OCI-LY1 (cell line): ENCODE results near the gene SCAMP3.

Experiments
- EZH2 ChIP-seq: fragments of 200-600 bp; sonication (generic), shearing (Covaris generic); IDR thresholded peaks from 2 replicates; pipeline ENCODE4 v1.8.0; 2017; ENCODE audit warnings: borderline replicate concordance, mixed run types, mild to moderate bottlenecking, antibody characterized with exemption, low read length, moderate library complexity, mixed read lengths
- TF ChIP-seq, protein P1 (sequence below): fragments of 200-600 bp; sonication (generic), shearing (Covaris generic); IDR thresholded peaks from 2 replicates; pipeline ENCODE4 v1.5.1; 2017; ENCODE audit warnings: mild to moderate bottlenecking, antibody characterized with exemption, low read length, moderate library complexity, mixed read lengths

DNA sequence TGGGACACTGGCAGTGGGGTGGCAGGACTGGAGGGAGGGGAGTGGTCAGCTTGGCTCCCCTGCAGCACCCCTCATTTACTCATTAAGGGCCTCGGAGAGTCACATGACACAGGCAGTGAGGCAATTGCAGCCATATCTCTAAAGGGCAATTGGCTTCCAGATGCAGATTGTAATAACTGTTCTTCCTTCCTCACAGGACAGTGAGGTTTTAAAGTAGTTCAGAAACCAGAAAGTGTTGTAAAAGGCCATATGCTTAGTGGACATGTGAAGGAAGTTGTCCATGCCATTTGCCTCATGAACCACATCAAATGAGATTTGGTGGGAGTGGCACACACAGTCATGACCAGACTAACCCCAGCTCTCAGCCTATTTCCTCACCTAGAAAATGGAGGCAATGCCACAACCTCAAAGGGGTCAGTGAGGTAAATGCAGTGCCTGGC, 42.5 kb downstream of the SCAMP3 start:
- TF ChIP-seq, protein P1, sequence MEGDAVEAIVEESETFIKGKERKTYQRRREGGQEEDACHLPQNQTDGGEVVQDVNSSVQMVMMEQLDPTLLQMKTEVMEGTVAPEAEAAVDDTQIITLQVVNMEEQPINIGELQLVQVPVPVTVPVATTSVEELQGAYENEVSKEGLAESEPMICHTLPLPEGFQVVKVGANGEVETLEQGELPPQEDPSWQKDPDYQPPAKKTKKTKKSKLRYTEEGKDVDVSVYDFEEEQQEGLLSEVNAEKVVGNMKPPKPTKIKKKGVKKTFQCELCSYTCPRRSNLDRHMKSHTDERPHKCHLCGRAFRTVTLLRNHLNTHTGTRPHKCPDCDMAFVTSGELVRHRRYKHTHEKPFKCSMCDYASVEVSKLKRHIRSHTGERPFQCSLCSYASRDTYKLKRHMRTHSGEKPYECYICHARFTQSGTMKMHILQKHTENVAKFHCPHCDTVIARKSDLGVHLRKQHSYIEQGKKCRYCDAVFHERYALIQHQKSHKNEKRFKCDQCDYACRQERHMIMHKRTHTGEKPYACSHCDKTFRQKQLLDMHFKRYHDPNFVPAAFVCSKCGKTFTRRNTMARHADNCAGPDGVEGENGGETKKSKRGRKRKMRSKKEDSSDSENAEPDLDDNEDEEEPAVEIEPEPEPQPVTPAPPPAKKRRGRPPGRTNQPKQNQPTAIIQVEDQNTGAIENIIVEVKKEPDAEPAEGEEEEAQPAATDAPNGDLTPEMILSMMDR, result no peak
- no peak for TF ChIP-seq EZH2
